ENCODE data around the gene APLF.

Gene APLF

GRCh38 chr2:68467077-68467960, at the start of gene APLF, which contains the start of gene FBXO48:
Gene APLF, plus strand, starts transcription at chr2:68467585. Its CDS starts 147 bp downstream, at chr2:68467732.
Gene FBXO48, minus strand, starts transcription at chr2:68467294. Its CDS starts 2,149 bp downstream, at chr2:68465145.
- intact Hi-C loops (cut with DNase I) = loop anchor here (10.0 kb wide), 1 partner anchor 457 kb away; no protein-coding TSS in a partner anchor
- peak; percentile 94 to 100 (median 96) for DNase-seq

- intact Hi-C loops (cut with DNase I) = no loop called here
- no peak for DNase-seq
Measured at GRCh38 chr2:68417926-68418325, 49.5 kb upstream of the APLF start.

- DNase-seq = peak in 1 of 10 donors; percentile 26
- intact Hi-C loops (cut with DNase I) = no loop called here
Measured at GRCh38 chr2:68418419-68418818, 49.0 kb upstream of the APLF start.

GRCh38 chr2:68418855-68419254, 48.5 kb upstream of the APLF start:
- no peak for DNase-seq
- intact Hi-C loops (cut with DNase I) = no loop called here

- intact Hi-C loops (cut with DNase I) = no loop called here
- no peak for DNase-seq
Measured at GRCh38 chr2:68420254-68420910, 47.0 kb upstream of the APLF start.

- intact Hi-C loops (cut with DNase I) = no loop called here
Measured at GRCh38 chr2:68423966-68424650, 43.3 kb upstream of the APLF start.

GRCh38 chr2:68425503-68425902, 41.9 kb upstream of the APLF start:
- intact Hi-C loops (cut with DNase I) = no loop called here

More at GRCh38 chr2:68423966-68424650, 43.3 kb upstream of the APLF start:
- no peak for DNase-seq

GRCh38 chr2:68426446-68426845, 40.9 kb upstream of the APLF start:
- intact Hi-C loops (cut with DNase I) = no loop called here
- no peak for DNase-seq

More at GRCh38 chr2:68425503-68425902, 41.9 kb upstream of the APLF start:
- DNase-seq = no peak

GRCh38 chr2:68426848-68427579, 40.4 kb upstream of the APLF start:
- intact Hi-C loops (cut with DNase I) = no loop called here
- DNase-seq = no peak

- intact Hi-C loops (cut with DNase I) = no loop called here
- DNase-seq = no peak
Measured at GRCh38 chr2:68428126-68428525, 39.3 kb upstream of the APLF start.

- intact Hi-C loops (cut with DNase I) = no loop called here
- no peak for DNase-seq
Measured at GRCh38 chr2:68428746-68429145, 38.6 kb upstream of the APLF start.

- DNase-seq = no peak
- intact Hi-C loops (cut with DNase I) = no loop called here
Measured at GRCh38 chr2:68429311-68429826, 38.0 kb upstream of the APLF start.

- intact Hi-C loops (cut with DNase I) = no loop called here
- DNase-seq = no peak
Measured at GRCh38 chr2:68431316-68431972, 35.9 kb upstream of the APLF start.

GRCh38 chr2:68432696-68433658, 34.4 kb upstream of the APLF start:
- no peak for DNase-seq
- intact Hi-C loops (cut with DNase I) = no loop called here

GRCh38 chr2:68434981-68435380, 32.4 kb upstream of the APLF start:
- DNase-seq = no peak
- intact Hi-C loops (cut with DNase I) = no loop called here

- DNase-seq = no peak
- intact Hi-C loops (cut with DNase I) = no loop called here
Measured at GRCh38 chr2:68435615-68436014, 31.8 kb upstream of the APLF start.

GRCh38 chr2:68436270-68436669, 31.1 kb upstream of the APLF start:
- intact Hi-C loops (cut with DNase I) = no loop called here
- no peak for DNase-seq

All from posterior cingulate gyrus (tissue), 11 donors.